Activated B cell treated with CpG ODN at 0.5 μM for 24 hours (primary cell): ENCODE results near the gene NUBPL. TPM values are rescaled to one million over a fixed set of nuclear protein-coding genes. Genes with fewer than 3 reads are reported as not detected.

Experiments used
- ATAC-seq: fragments of 200-7000 bp; cut with Tn5 transposase; one replicate; pipeline ENCODE4 v1.10.0; 2021; ENCODE audit warnings: low read depth, mild to moderate bottlenecking, moderate library complexity
- CTCF ChIA-PET: fragments of 350-600 bp; sonication (Branson Sonifier 250); formaldehyde crosslinking; loops from one replicate; lab custom pipeline; 2021; ENCODE audit warnings: antibody characterized with exemption; lab: Charles Lee
- POLR2A ChIA-PET: fragments of 350-600 bp; sonication (Branson Sonifier 250); formaldehyde crosslinking; loops from one replicate; lab custom pipeline; 2021; ENCODE audit warnings: antibody characterized with exemption; lab: Charles Lee
- DNase-seq: peaks from one replicate; pipeline ENCODE4 v3.0.0; 2022
- H3K27ac Mint-ChIP-seq: one replicate; pipeline ENCODE4 v1.8.0; 2020; ENCODE audit warnings: mixed read lengths
- H3K27me3 Mint-ChIP-seq: one replicate; pipeline ENCODE4 v1.8.0; 2021; ENCODE audit warnings: mixed read lengths
- H3K36me3 Mint-ChIP-seq: one replicate; pipeline ENCODE4 v1.8.0; 2021; ENCODE audit warnings: low read depth, mixed read lengths
- H3K4me1 Mint-ChIP-seq: one replicate; pipeline ENCODE4 v1.8.0; 2021; ENCODE audit warnings: mixed read lengths
- H3K4me3 Mint-ChIP-seq: one replicate; pipeline ENCODE4 v1.8.0; 2020; ENCODE audit warnings: mild to moderate bottlenecking, mixed read lengths
- H3K9me3 Mint-ChIP-seq: one replicate; pipeline ENCODE4 v1.8.0; 2020; ENCODE audit warnings: mixed read lengths
- intact Hi-C: fragments of 100-400 bp; cut with micrococcal nuclease; formaldehyde crosslinking; loops from one replicate; pipeline ENCODE4 v1.15.1; 2024
- total RNA-seq: library from RNA; stranded (reverse); gene quantifications from 2 replicates; pipeline ENCODE4 v1.2.3, GENCODE V29; 2022
- TF ChIP-seq, protein P1 (sequence below): fragments of 200-600 bp; IDR thresholded peaks from one replicate; pipeline ENCODE4 v1.8.0; 2022; ENCODE audit warnings: antibody characterized with exemption, mild to moderate bottlenecking

Gene NUBPL
- total RNA-seq, 1 donor from 2014 or later = 11.7 TPM

DNA sequence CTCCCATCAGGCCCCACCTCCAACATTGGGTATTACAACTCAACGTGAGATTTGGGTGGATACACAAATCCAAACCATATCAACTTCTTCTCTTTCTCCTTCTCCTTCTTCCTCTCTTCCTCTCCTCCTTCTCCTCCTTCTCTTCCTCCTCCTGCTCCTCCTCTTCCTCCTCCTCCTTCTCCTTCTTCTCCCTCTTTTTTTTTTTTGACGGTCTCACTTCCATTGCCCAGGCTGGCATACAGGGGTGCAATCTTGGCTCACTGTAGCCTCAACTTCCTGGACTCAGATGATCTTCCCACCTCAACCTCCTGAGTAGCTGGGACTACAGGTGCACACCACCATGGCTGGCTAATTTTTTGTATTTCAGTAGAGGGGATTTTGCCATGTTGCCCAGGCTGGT, 11.4 kb upstream of the NUBPL start:
- POLR2A ChIA-PET = no interaction called here
- Mint-ChIP-seq H3K27me3 (peaks cover 21% of the 10 kb centered on the region), H3K36me3 (no peaks in the 10 kb centered on the region), H3K4me3 (no peak overlapping the region), H3K4me1 (no peaks in the 10 kb centered on the region), H3K27ac (no peak overlapping the region), H3K9me3 (no peaks in the 10 kb centered on the region)
- TF ChIP-seq, protein P1, sequence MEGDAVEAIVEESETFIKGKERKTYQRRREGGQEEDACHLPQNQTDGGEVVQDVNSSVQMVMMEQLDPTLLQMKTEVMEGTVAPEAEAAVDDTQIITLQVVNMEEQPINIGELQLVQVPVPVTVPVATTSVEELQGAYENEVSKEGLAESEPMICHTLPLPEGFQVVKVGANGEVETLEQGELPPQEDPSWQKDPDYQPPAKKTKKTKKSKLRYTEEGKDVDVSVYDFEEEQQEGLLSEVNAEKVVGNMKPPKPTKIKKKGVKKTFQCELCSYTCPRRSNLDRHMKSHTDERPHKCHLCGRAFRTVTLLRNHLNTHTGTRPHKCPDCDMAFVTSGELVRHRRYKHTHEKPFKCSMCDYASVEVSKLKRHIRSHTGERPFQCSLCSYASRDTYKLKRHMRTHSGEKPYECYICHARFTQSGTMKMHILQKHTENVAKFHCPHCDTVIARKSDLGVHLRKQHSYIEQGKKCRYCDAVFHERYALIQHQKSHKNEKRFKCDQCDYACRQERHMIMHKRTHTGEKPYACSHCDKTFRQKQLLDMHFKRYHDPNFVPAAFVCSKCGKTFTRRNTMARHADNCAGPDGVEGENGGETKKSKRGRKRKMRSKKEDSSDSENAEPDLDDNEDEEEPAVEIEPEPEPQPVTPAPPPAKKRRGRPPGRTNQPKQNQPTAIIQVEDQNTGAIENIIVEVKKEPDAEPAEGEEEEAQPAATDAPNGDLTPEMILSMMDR = no peak
- DNase-seq = no peak
- ATAC-seq = no peak
- intact Hi-C loops = no loop called here
- CTCF ChIA-PET = no interaction called here

DNA sequence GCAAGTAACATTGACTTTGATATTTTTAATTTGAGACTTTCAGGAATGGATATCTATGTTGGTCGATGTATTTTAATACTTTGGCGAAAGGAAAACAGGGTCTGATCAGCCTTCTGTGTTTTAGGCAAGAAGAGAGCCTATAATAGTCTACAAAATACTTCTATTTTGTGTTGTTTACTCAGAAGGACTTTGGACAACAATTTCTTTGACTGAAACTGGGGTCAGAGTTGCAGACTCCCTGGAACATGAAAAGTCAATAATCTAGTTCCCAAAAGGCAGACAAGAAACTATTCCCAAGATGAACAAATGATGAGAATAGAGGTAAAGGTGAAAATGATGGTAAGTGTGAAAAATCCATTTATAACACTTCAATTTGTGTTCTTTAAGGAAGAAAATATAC, 10.6 kb upstream of the NUBPL start:
- no peak overlapping the region for H3K4me3 Mint-ChIP-seq
- DNase-seq (no peak), ATAC-seq (no peak)
- no peaks in the 10 kb centered on the region for H3K36me3 Mint-ChIP-seq
- no peaks in the 10 kb centered on the region for H3K9me3 Mint-ChIP-seq
- TF ChIP-seq, protein P1 = no peak
- H3K27ac Mint-ChIP-seq = no peak overlapping the region
- intact Hi-C loops = no loop called here
- peaks cover 21% of the 10 kb centered on the region for H3K27me3 Mint-ChIP-seq
- no peaks in the 10 kb centered on the region for H3K4me1 Mint-ChIP-seq
- CTCF ChIA-PET = no interaction called here
- POLR2A ChIA-PET = no interaction called here

DNA sequence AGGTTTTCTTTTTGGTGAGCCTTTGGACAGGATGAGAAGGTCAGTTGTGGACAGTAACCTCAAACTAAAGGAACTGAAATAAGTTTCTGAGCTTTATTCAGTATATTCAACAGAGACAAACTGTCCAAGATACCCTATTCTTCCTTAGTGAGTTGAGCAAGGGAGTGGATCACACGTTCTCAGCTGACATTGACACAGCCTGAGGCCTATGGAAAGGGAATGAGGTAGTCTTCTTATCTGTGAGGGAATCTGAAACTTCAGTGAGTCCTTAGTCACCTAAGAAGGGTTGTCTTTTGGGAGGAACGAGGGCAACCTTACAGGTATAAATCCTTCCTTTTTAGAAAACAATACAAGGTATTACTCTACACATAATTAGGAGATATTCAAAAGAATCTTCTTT, 5.0 kb upstream of the NUBPL start:
- Mint-ChIP-seq H3K9me3 (no peaks in the 10 kb centered on the region), H3K27me3 (peaks cover 15% of the 10 kb centered on the region), H3K4me1 (peaks cover 11% of the 10 kb centered on the region), H3K27ac (no peak overlapping the region), H3K36me3 (peaks cover 2% of the 10 kb centered on the region), H3K4me3 (no peak overlapping the region)
- POLR2A ChIA-PET = no interaction called here
- CTCF ChIA-PET = no interaction called here
- ATAC-seq (no peak), DNase-seq (no peak)
- intact Hi-C loops = no loop called here
- TF ChIP-seq, protein P1 = no peak

GRCh38 chr14:31559939-31560338, 1.3 kb upstream of the NUBPL start:
- Mint-ChIP-seq H3K4me1 (peaks cover 24% of the 10 kb centered on the region), H3K27ac (no peak overlapping the region), H3K9me3 (no peaks in the 10 kb centered on the region), H3K27me3 (peaks cover 12% of the 10 kb centered on the region), H3K4me3 (no peak overlapping the region), H3K36me3 (peaks cover 4% of the 10 kb centered on the region)
- intact Hi-C loops = loop anchor here (2.0 to 10.0 kb wide), 4 partner anchors 71 to 1005 kb away; partner anchors contain the start of genes AP4S1, G2E3, GPR33 and SCFD1
- TF ChIP-seq, protein P1 = no peak
- ChIA-PET POLR2A (interaction anchor here (1.3 to 1.5 kb wide), 3 partner anchors 10 to 140 kb away, joined by 3 to 4 read pairs (median 4); partner anchors contain the start of genes DTD2 and HEATR5A), CTCF (no interaction called here)
- ATAC-seq (no peak), DNase-seq (no peak)

- TF ChIP-seq, protein P1 = no peak
- H3K27me3 Mint-ChIP-seq = peaks cover 9% of the 10 kb centered on the region
- H3K36me3 Mint-ChIP-seq = peaks cover 7% of the 10 kb centered on the region
- peaks cover 24% of the 10 kb centered on the region for H3K4me1 Mint-ChIP-seq
- no peak for DNase-seq
- ChIA-PET CTCF (no interaction called here), POLR2A (interaction anchor here (0.8 to 1.5 kb wide), 5 partner anchors 9 to 643 kb away, joined by 3 to 4 read pairs (median 3); partner anchors contain the start of genes DTD2, HEATR5A and RNU6-8)
- H3K4me3 Mint-ChIP-seq = peak overlapping the region; percentile 97
- peak overlapping the region; percentile 97 for H3K27ac Mint-ChIP-seq
- intact Hi-C loops = loop anchor here (1.0 to 10.0 kb wide), 9 partner anchors 72 to 1006 kb away; partner anchors contain the start of genes AP4S1, DTD2, G2E3 and GPR33
- H3K9me3 Mint-ChIP-seq = no peaks in the 10 kb centered on the region
- peak; percentile 3 for ATAC-seq
These were observed 447 bp upstream of the NUBPL start for GRCh38 chr14:31560759-31561154.
